ENCODE results near the gene TNIP2. TPM values are rescaled to one million over a fixed set of nuclear protein-coding genes. Genes with fewer than 3 reads are reported as not detected.

Gene TNIP2
- total and polyA plus RNA-seq, 2 of the 13 experiments (the other 11 are each of a cell fraction or from before 2014, with no cell fraction given) = 25.6 to 38.0 TPM

GRCh38 chr4:2800691-2801596 is 44.8 kb upstream of the TNIP2 start (continued):
- peak; percentile 45 to 69; a peak in 3 of 4 replicates for TF ChIP-seq EP300 (IDR thresholded peaks at IDR 0.05; ENCODE audit: low read depth in 2 of 2, low read length in 2 of 2)
- TF ChIP-seq EP300 (CRISPR knock-in tag; IDR thresholded peaks at IDR 0.05; ENCODE audit: borderline replicate concordance) = peak; percentile 85
- peak; percentile 63; the same call in 1 of the 2 replicates for TF ChIP-seq TGIF2 (CRISPR knock-in tag; IDR thresholded peaks at IDR 0.05)
- TF ChIP-seq, protein P1, sequence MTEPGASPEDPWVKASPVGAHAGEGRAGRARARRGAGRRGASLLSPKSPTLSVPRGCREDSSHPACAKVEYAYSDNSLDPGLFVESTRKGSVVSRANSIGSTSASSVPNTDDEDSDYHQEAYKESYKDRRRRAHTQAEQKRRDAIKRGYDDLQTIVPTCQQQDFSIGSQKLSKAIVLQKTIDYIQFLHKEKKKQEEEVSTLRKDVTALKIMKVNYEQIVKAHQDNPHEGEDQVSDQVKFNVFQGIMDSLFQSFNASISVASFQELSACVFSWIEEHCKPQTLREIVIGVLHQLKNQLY (CRISPR knock-in tag; IDR thresholded peaks at IDR 0.05) = 0 out of 2 replicates have a peak, but pooled peaks have one; percentile 35
- peak; percentile 95 for TF ChIP-seq ETV6 (CRISPR knock-in tag; conservative IDR thresholded peaks at IDR 0.05)
- no peak for TF ChIP-seq ZBTB1 (CRISPR knock-in tag; IDR thresholded peaks at IDR 0.05; ENCODE audit: borderline replicate concordance)
- TF ChIP-seq ZNF326 (CRISPR knock-in tag; IDR thresholded peaks at IDR 0.05; ENCODE audit: borderline replicate concordance) = 0 out of 2 replicates have a peak, but pooled peaks have one; percentile 38
- peak; percentile 89 for TF ChIP-seq POLR2G (IDR thresholded peaks at IDR 0.05; ENCODE audit: low read depth, low read length)
- TF ChIP-seq SMAD1 (CRISPR knock-in tag; IDR thresholded peaks at IDR 0.05; ENCODE audit: borderline replicate concordance, low read depth) = peak; percentile 92; the same call in 1 of the 2 replicates

DNA sequence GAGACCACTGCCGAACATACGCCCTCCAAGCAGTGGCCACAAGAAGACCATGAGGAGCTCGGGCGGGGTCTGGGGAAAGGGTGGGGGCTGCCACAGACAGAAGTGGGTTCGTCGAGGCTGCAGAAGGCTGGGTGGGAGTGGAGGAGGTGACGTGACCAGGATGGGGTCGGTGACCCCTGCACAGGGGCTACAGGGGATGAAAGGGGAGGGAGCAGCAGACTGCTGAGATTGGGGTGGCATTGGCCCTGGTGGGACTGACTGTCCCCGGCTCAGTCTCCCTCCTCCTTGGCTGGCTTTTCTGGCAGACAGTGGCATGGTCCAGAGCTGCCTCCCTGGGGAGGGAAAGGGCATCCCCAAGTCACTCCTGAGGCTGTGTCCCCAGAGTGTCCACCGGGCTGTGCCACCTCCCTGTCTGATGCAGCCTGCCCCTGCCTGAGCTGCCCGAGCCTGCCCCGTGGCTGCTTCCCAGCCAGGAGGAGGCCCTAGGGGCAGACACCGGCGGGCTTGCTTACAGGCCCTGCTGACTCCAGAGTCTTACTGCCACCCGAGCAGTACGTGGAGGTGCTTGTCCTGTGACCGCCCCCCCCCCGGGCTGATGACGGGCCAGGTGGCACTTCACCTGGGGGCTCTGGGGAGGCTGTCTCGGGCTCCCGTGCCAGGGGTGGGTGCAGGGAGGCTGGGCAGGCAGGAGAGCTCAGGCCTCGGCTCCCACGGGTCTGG is 44.0 kb upstream of the TNIP2 start:
- peaks cover 69% of the 10 kb centered on the region for H3K4me1 ChIP-seq (ENCODE audit: insufficient read depth, low read length)
- peaks cover 2 to 14% of the 10 kb centered on the region in 2 experiments; a peak in 3 of 5 replicates for H3K36me3 ChIP-seq (replicated peaks in 1 of 2; ENCODE audit: control insufficient read depth in 1 of 2, insufficient read depth in 2 of 2, low read length in 2 of 2)
- in situ Hi-C loops (cut with HindIII; ENCODE audit: extremely low pct_ligation_motif_present, low pct_unique_long_range_greater_than_20kb) = loop anchor here (5.0 kb wide), 1 partner anchor 37 kb away; no protein-coding TSS in a partner anchor
- intact Hi-C loops (cut with micrococcal nuclease; ENCODE audit: unreplicated experiment) = loop anchor here (2.0 to 5.0 kb wide), 2 partner anchors 39 to 62 kb away; no protein-coding TSS in a partner anchor
- peak overlapping the region; percentile 56 to 79 (median 66); a peak in 5 of 6 replicates for H3K4me3 ChIP-seq (replicated peaks in 1 of 3; ENCODE audit: insufficient read depth in 1 of 3, low read depth in 2 of 3, low read length in 3 of 3)
- no peak for DNase-seq (ENCODE audit: low spot score)
- WGBS (ENCODE audit: low lambda C conversion rate) = 43% methylated on average over 14 of the region's 23 CpGs
- FAIRE-seq = no peak
- H3K27me3 ChIP-seq (ENCODE audit: control insufficient read depth in 1 of 2, insufficient read depth in 2 of 2, low read length in 2 of 2) = no peaks in the 10 kb centered on the region
- no TSS peak for BruUV-seq (replicated peaks)
- no peaks in the 10 kb centered on the region for H3K9me3 ChIP-seq (ENCODE audit: low read length)
- ChIA-PET POLR2A (interaction anchor here (0.9 to 2.7 kb wide), 9 partner anchors 9 to 53 kb away, joined by 3 to 65 read pairs (median 5); partner anchors contain the start of genes SH3BP2 and TNIP2), CTCF (ENCODE audit: low intra/inter-chr PET ratio, low total read pairs) (no interaction called here)
- no peaks in the 10 kb centered on the region for H4K20me1 ChIP-seq (ENCODE audit: insufficient read depth, low read length)
- H2AFZ ChIP-seq (ENCODE audit: low read length) = no peak overlapping the region
- peak overlapping the region; percentile 79 for H3K9ac ChIP-seq (ENCODE audit: insufficient read depth, low read depth, low read length)
- peak overlapping the region; percentile 95 for H3K4me2 ChIP-seq (ENCODE audit: low read depth, low read length)
- ATAC-seq = peak; percentile 67
- peaks cover 58% of the 10 kb centered on the region for H3K79me2 ChIP-seq (ENCODE audit: insufficient read depth, low read length)
- H3K27ac ChIP-seq (ENCODE audit: extremely low read length, insufficient read depth, low read length) = peak overlapping the region; percentile 83
- TF ChIP-seq ZNF710 (CRISPR knock-in tag; IDR thresholded peaks at IDR 0.05; ENCODE audit: borderline replicate concordance) (no peak), NAIF1 (CRISPR knock-in tag; IDR thresholded peaks at IDR 0.05; ENCODE audit: borderline replicate concordance) (no peak), RBM22 (optimal IDR thresholded peaks at IDR 0.05; ENCODE audit: low read length) (peak; percentile 15), NR3C1 (CRISPR knock-in tag; IDR thresholded peaks at IDR 0.05) (no peak), ZZZ3 (CRISPR knock-in tag; IDR thresholded peaks at IDR 0.05; ENCODE audit: borderline replicate concordance) (peak; percentile 20; the same call in 1 of the 2 replicates), TBP (CRISPR knock-in tag; IDR thresholded peaks at IDR 0.05) (no peak), ZNF496 (CRISPR knock-in tag; IDR thresholded peaks at IDR 0.05; ENCODE audit: insufficient replicate concordance) (no peak), ZNF235 (CRISPR knock-in tag; IDR thresholded peaks at IDR 0.05; ENCODE audit: borderline replicate concordance) (0 out of 2 replicates have a peak, but pooled peaks have one; percentile 53)
